K562 (cell line): ENCODE measurements around the gene GLCCI1. TPM values are rescaled to one million over a fixed set of nuclear protein-coding genes. Genes with fewer than 3 reads are reported as not detected.

Experiments
- CBX5 ChIP-seq: IDR thresholded peaks from 2 replicates; pipeline ENCODE4 v1.6.1; 2014; ENCODE audit warnings: low read depth, borderline replicate concordance
- ELF2 ChIP-seq: fragments of 250-450 bp; sonication (Bioruptor Pico); IDR thresholded peaks from 2 replicates; pipeline ENCODE4 v1.5.0; 2021; ENCODE audit warnings: mild to moderate bottlenecking
- MBD1 ChIP-seq: fragments of 250-450 bp; sonication (Bioruptor Pico); IDR thresholded peaks from 2 replicates; pipeline ENCODE4 v1.8.0; 2022; ENCODE audit warnings: inconsistent platforms
- MLX ChIP-seq, 2 experiments: fragments of 450-650 bp in 1 of 2; sonication (generic) in 1 of 2; formaldehyde crosslinking; conservative IDR thresholded peaks; 2 replicates each; pipeline versions ENCODE4 v1.4.0 to v1.8.1; 2020 to 2022; ENCODE audit warnings: mild to moderate bottlenecking in 1 of 2, missing genetic modification reagents in 1 of 2
- RB1 ChIP-seq: fragments of 450-650 bp; IDR thresholded peaks from 2 replicates; pipeline ENCODE4 v1.6.1; 2017; ENCODE audit warnings: low read depth, mild to moderate bottlenecking
- RCOR1 ChIP-seq, 2 experiments: IDR thresholded peaks; 2 replicates each; pipeline ENCODE4 v1.6.1; 2012; ENCODE audit warnings: low read depth in 2 of 2, low read length in 2 of 2, borderline replicate concordance in 1 of 2, improper control_type of control experiment in 1 of 2
- REST ChIP-seq, 2 experiments: fragments of 450-650 bp; formaldehyde crosslinking in 1 of 2; IDR thresholded peaks; 2 replicates each; pipeline versions ENCODE4 v1.4.0 to v1.6.1; 2014 to 2020; ENCODE audit warnings: mild to moderate bottlenecking in 2 of 2, borderline replicate concordance in 1 of 2, low read depth in 1 of 2
- SPI1 ChIP-seq: IDR thresholded peaks from 2 replicates; pipeline ENCODE4 v1.6.1; 2011; ENCODE audit warnings: low read depth, low read length, control low read depth, borderline replicate concordance
- TCF7L2 ChIP-seq: fragments of 150-350 bp; IDR thresholded peaks from 2 replicates; pipeline ENCODE4 v1.6.1; 2016; ENCODE audit warnings: low read depth, mild to moderate bottlenecking, low read length, moderate library complexity
- THRAP3 ChIP-seq: fragments of 450-650 bp; IDR thresholded peaks from 2 replicates; pipeline ENCODE4 v1.6.1; 2016; ENCODE audit warnings: mild to moderate bottlenecking, inconsistent platforms, borderline replicate concordance
- ZNF592 ChIP-seq: fragments of 450-650 bp; IDR thresholded peaks from 2 replicates; pipeline ENCODE4 v1.6.1; 2017; ENCODE audit warnings: antibody characterized with exemption, mild to moderate bottlenecking
- ZNF717 ChIP-seq: fragments of 250-450 bp; sonication (Bioruptor Pico); IDR thresholded peaks from 2 replicates; pipeline ENCODE4 v1.5.0; 2021
- polyA plus RNA-seq, 8 experiments: library from polyadenylated mRNA; depleted of rRNA in 4 of 8; stranded (reverse) in 5 of 8; unstranded in 3 of 8; fragments of >200 nt; fragmentation: Nextera tagmentation in 2 of 8; fragmentation: Illumina TruSeq in 1 of 8; extraction: Ambion mirVana in 2 of 8; extraction: Trizol in 1 of 8; gene quantifications; 2 replicates each; pipeline versions ENCODE4 v1.2.1 to v1.2.3, GENCODE V29; 2011 to 2014; ENCODE audit warnings: inconsistent platforms in 1 of 8, missing spikeins in 1 of 8
- total RNA-seq, 7 experiments: library from RNA; depleted of rRNA in 6 of 7; stranded (reverse); fragments of >200 nt in 6 of 7; fragmentation: Illumina TruSeq in 2 of 7; extraction: Trizol in 2 of 7; gene quantifications; 2 replicates each; pipeline versions ENCODE4 v1.2.1 to v1.2.3, GENCODE V29; 2011 to 2021; ENCODE audit warnings: low replicate concordance in 1 of 7

The GLCCI1 gene
- total and polyA plus RNA-seq, 9 of the 15 experiments (the other 6 are each of a cell fraction or from before 2014, with no cell fraction given) = 2.7 to 11.9 (median 7.2) TPM

- no peak for TF ChIP-seq REST (IDR thresholded peaks at IDR 0.05; ENCODE audit: borderline replicate concordance)
- no peak for TF ChIP-seq REST (CRISPR knock-in tag; IDR thresholded peaks at IDR 0.05; ENCODE audit: low read depth)
- TF ChIP-seq ZNF717 (CRISPR knock-in tag) = no peak
- no peak for TF ChIP-seq SPI1
- TF ChIP-seq RB1 = no peak
- no peak for TF ChIP-seq ZNF592
- TF ChIP-seq ELF2 = no peak
- no peak for TF ChIP-seq MLX (CRISPR knock-in tag; conservative IDR thresholded peaks at IDR 0.05)
- no peak for TF ChIP-seq RCOR1 (IDR thresholded peaks at IDR 0.05; ENCODE audit: borderline replicate concordance in 1 of 2, low read depth in 2 of 2, low read length in 2 of 2)
- TF ChIP-seq THRAP3 = no peak
- TF ChIP-seq TCF7L2 = no peak
- no peak for TF ChIP-seq MBD1
- no peak for TF ChIP-seq CBX5
These were observed 151.9 kb downstream of the GLCCI1 start (continued) for GRCh38 chr7:8120390-8121058.
